Measurements from ENCODE around the gene MGAT4A. TPM values are rescaled to one million over a fixed set of nuclear protein-coding genes. Genes with fewer than 3 reads are reported as not detected.
A peak's percentile ranks its signal among the peaks of the same experiment; 100 is the strongest.

The MGAT4A gene
- total and polyA plus RNA-seq, 2 of the 13 experiments (the other 11 are each of a cell fraction or from before 2014, with no cell fraction given): 47.2 to 90.9 TPM

- peak; percentile 80 for TF ChIP-seq XRCC5 (optimal IDR thresholded peaks at IDR 0.05; ENCODE audit: low read length)
- TF ChIP-seq HNF1B (CRISPR knock-in tag; IDR thresholded peaks at IDR 0.05): 0 out of 2 replicates have a peak, but pooled peaks have one; percentile 21
- TF ChIP-seq ZNF687 (CRISPR knock-in tag; IDR thresholded peaks at IDR 0.05): peak; percentile 34
- TF ChIP-seq ZHX2 (IDR thresholded peaks at IDR 0.05; ENCODE audit: low read depth): no peak
- TF ChIP-seq ZHX2 (CRISPR knock-in tag; IDR thresholded peaks at IDR 0.05; ENCODE audit: borderline replicate concordance): no peak
- 0 out of 2 replicates have a peak, but pooled peaks have one; percentile 12 for TF ChIP-seq UBTF (CRISPR knock-in tag; IDR thresholded peaks at IDR 0.05)
- no peak for TF ChIP-seq CENPX (CRISPR knock-in tag; IDR thresholded peaks at IDR 0.05)
- no peak for TF ChIP-seq ZNF878 (CRISPR knock-in tag; IDR thresholded peaks at IDR 0.05)
- TF ChIP-seq ZNF235 (CRISPR knock-in tag; IDR thresholded peaks at IDR 0.05; ENCODE audit: borderline replicate concordance): no peak
- TF ChIP-seq TFDP2 (CRISPR knock-in tag; IDR thresholded peaks at IDR 0.05): no peak
- TF ChIP-seq STAT5B (CRISPR knock-in tag; IDR thresholded peaks at IDR 0.05): no peak
- TF ChIP-seq MXD3 (CRISPR knock-in tag; IDR thresholded peaks at IDR 0.05): 0 out of 2 replicates have a peak, but pooled peaks have one; percentile 51
Measured at GRCh38 chr2:98569197-98569793, 161.6 kb downstream of the MGAT4A start (continued).
